Suprapubic skin (tissue), 4 donors: ENCODE results near the gene TTC6.

ENCODE experiments used
- POLR2A ChIP-seq, 2 donors: fragments of 450-650 bp; IDR thresholded peaks; one replicate each; pipeline ENCODE4 v1.6.1; 2017; ENCODE audit warnings: antibody characterized with exemption in 2 of 2, mild to moderate bottlenecking in 2 of 2, moderate library complexity in 2 of 2
- POLR2AphosphoS5 ChIP-seq, 3 donors: sonication (generic); formaldehyde crosslinking; IDR thresholded peaks; one replicate each; pipeline ENCODE4 v1.6.1; 2017; ENCODE audit warnings: antibody characterized with exemption in 3 of 3
- TF ChIP-seq, protein P1 (sequence below), 2 donors: fragments of 200-600 bp in 1 of 2; fragments of 450-650 bp in 1 of 2; sonication (generic) in 1 of 2; IDR thresholded peaks; one replicate each; pipeline ENCODE4 v1.5.1; 2016 to 2019; ENCODE audit warnings: antibody characterized with exemption in 2 of 2, mild to moderate bottlenecking in 1 of 2, moderate library complexity in 1 of 2

DNA sequence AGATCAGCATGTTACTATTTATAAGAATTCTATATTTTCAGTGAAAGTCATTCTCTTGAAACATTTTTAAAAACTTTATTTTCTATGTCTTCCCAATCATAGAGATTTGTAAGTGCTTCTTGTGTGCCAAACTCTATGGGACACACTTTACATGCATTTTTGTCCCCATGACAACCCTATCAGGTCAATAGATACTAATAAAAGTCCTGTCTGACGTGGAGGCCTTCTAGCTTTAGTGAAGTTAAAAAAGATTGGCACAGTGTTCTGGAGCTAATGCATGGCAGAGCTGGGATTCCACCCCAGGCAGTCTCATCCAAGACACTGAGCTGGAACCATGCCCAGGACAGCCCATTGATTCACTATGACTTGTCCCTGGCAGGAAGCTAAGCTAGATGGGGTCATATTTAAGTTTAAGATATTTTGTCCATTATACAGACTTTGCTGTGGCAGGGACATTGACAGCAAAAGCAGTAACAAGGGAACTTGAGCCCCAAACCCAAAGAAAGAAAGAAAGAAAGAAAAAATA, 28.1 kb downstream of the TTC6 start:
- TF ChIP-seq, protein P1, sequence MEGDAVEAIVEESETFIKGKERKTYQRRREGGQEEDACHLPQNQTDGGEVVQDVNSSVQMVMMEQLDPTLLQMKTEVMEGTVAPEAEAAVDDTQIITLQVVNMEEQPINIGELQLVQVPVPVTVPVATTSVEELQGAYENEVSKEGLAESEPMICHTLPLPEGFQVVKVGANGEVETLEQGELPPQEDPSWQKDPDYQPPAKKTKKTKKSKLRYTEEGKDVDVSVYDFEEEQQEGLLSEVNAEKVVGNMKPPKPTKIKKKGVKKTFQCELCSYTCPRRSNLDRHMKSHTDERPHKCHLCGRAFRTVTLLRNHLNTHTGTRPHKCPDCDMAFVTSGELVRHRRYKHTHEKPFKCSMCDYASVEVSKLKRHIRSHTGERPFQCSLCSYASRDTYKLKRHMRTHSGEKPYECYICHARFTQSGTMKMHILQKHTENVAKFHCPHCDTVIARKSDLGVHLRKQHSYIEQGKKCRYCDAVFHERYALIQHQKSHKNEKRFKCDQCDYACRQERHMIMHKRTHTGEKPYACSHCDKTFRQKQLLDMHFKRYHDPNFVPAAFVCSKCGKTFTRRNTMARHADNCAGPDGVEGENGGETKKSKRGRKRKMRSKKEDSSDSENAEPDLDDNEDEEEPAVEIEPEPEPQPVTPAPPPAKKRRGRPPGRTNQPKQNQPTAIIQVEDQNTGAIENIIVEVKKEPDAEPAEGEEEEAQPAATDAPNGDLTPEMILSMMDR (IDR thresholded peaks at IDR 0.05), result no peak
- TF ChIP-seq POLR2AphosphoS5 (IDR thresholded peaks at IDR 0.05) (no peak), POLR2A (IDR thresholded peaks at IDR 0.05) (no peak)
